Esophagus (tissue), 2 donors: ENCODE results near the gene USP40. TPM values are rescaled to one million over a fixed set of nuclear protein-coding genes. Genes with fewer than 3 reads are reported as not detected.

ENCODE experiments used
- H3K27ac ChIP-seq, 2 donors: one replicate each; pipeline ENCODE4 v1.5.1; 2013; ENCODE audit warnings: low read depth in 2 of 2, mild to moderate bottlenecking in 2 of 2, inconsistent platforms in 1 of 2, low read length in 1 of 2, moderate library complexity in 1 of 2
- H3K27me3 ChIP-seq, 2 donors: one replicate each; pipeline ENCODE4 v1.6.1; 2013; ENCODE audit warnings: low read length in 2 of 2, control low read depth in 1 of 2, mild to moderate bottlenecking in 1 of 2; ENCODE audit not compliant: insufficient read depth in 2 of 2, control insufficient read depth in 1 of 2
- H3K36me3 ChIP-seq, 2 donors: one replicate each; pipeline ENCODE4 v1.6.1; 2013; ENCODE audit warnings: low read length in 1 of 2; ENCODE audit not compliant: control insufficient read depth in 2 of 2, insufficient read depth in 2 of 2
- H3K4me1 ChIP-seq, 2 donors: one replicate each; pipeline ENCODE4 v1.6.1; 2013; ENCODE audit warnings: low read length in 1 of 2; ENCODE audit not compliant: control insufficient read depth in 2 of 2, insufficient read depth in 2 of 2
- H3K4me3 ChIP-seq, 2 donors: one replicate each; pipeline ENCODE4 v1.5.1; 2013; ENCODE audit warnings: low read length in 2 of 2, mild to moderate bottlenecking in 2 of 2, low read depth in 1 of 2, moderate library complexity in 1 of 2
- H3K9me3 ChIP-seq, 2 donors: one replicate each; pipeline ENCODE4 v1.6.1; 2013; ENCODE audit warnings: mild to moderate bottlenecking in 2 of 2, low read depth in 1 of 2, low read length in 1 of 2, moderate library complexity in 1 of 2; ENCODE audit not compliant: control insufficient read depth in 2 of 2, insufficient read depth in 1 of 2
- WGBS, 2 donors: extraction: QIAGEN DNeasy Blood & Tissue Kit; methylation state at CpG; one replicate each; pipeline ENCODE4 v1.1.7; 2013; 5-methylcytosine and 5-hydroxymethylcytosine counted together
- polyA plus RNA-seq, 2 donors: library from polyadenylated mRNA; stranded (reverse); fragments of 200-250 nt; gene quantifications; one replicate each; pipeline ENCODE4 v1.2.3, GENCODE V29; 2013
- donor health status: healthy with polysubstance abuse.
- donor health status: Bipolar disorder and iron deficiency.

Gene USP40
- polyA plus RNA-seq, 2 donors, result 14.2 to 29.9 TPM

- Histone ChIP-seq H3K36me3 (peaks cover 11 to 34% of the 10 kb centered on the region in 2 donors), H3K27ac (no peak overlapping the region), H3K4me3 (no peak overlapping the region), H3K27me3 (no peaks in the 10 kb centered on the region), H3K9me3 (no peaks in the 10 kb centered on the region), H3K4me1 (no peaks in the 10 kb centered on the region)
- WGBS, 2 donors, result 94 to 98% methylated on average over 5 of the region's 5 CpGs
Measured at GRCh38 chr2:233457356-233457755, 109.2 kb downstream of the USP40 start.

GRCh38 chr2:233456934-233457333, 109.6 kb downstream of the USP40 start:
- Histone ChIP-seq H3K27ac (no peak overlapping the region), H3K36me3 (peaks cover 11 to 35% of the 10 kb centered on the region in 2 donors), H3K27me3 (no peaks in the 10 kb centered on the region)

DNA sequence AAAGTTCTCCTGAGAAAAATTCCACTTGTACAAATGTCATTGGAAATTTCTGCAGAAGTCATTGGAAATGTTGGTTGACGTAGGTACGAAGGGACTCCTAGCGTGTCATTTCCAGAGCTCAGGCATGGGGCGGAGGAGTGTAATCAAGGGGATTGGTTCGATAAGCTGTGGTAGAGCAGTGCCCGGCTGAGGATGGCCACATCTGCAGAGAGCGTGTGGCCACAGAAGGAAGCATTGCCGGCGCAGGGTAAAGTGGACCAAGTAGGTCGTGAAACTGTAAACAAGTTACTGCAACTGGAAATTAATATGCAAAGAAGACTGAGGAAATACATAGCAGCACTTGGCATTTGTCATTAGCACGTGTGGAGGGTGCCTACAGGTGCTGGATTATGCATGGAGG, 110.5 kb downstream of the USP40 start:
- 93% methylated on average over 11 of the region's 11 CpGs for WGBS, 2 donors
- no peaks in the 10 kb centered on the region for H3K4me1 ChIP-seq
- no peak overlapping the region for H3K4me3 ChIP-seq
- no peaks in the 10 kb centered on the region for H3K27me3 ChIP-seq
- peaks cover 9 to 32% of the 10 kb centered on the region in 2 donors for H3K36me3 ChIP-seq
- H3K27ac ChIP-seq, result no peak overlapping the region
- no peaks in the 10 kb centered on the region for H3K9me3 ChIP-seq

More at GRCh38 chr2:233456934-233457333, 109.6 kb downstream of the USP40 start:
- 84 to 85% methylated on average over 5 of the region's 5 CpGs for WGBS, 2 donors
- H3K4me1 ChIP-seq, result no peaks in the 10 kb centered on the region
- no peaks in the 10 kb centered on the region for H3K9me3 ChIP-seq
- H3K4me3 ChIP-seq, result no peak overlapping the region

- H3K27me3 ChIP-seq, result no peaks in the 10 kb centered on the region
- H3K36me3 ChIP-seq, result peaks cover 8 to 35% of the 10 kb centered on the region in 2 donors
- no peaks in the 10 kb centered on the region for H3K4me1 ChIP-seq
- H3K4me3 ChIP-seq, result no peak overlapping the region
- 95 to 97% methylated on average over 7 of the region's 7 CpGs for WGBS, 2 donors
- H3K27ac ChIP-seq, result no peak overlapping the region
- no peaks in the 10 kb centered on the region for H3K9me3 ChIP-seq
Measured at GRCh38 chr2:233455491-233455890, 111.1 kb downstream of the USP40 start.

DNA sequence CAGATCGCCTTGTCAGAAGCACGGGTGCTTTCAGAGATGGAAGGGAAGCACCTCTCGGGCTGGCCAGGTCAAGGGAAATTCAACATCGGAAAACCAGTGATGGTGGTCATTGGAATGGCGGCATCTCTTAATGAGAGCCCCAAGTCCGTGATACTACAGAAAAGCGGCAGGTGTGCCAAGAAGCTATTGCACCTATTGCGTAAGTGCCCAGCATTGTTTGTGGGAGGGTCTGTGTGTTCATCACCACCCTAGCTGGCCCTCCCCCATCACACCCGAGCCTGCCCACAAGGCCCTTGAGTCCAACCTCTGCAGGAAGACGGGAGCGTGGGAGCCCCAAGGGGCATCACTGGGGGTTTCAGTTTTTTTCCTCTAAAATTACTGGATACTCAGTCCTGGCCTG, 111.6 kb downstream of the USP40 start:
- Histone ChIP-seq H3K36me3 (peaks cover 8 to 40% of the 10 kb centered on the region in 2 donors), H3K27me3 (no peaks in the 10 kb centered on the region), H3K9me3 (no peaks in the 10 kb centered on the region), H3K27ac (no peak overlapping the region), H3K4me3 (no peak overlapping the region), H3K4me1 (no peaks in the 10 kb centered on the region)
- 88 to 94% methylated on average over 11 of the region's 11 CpGs for WGBS, 2 donors

DNA sequence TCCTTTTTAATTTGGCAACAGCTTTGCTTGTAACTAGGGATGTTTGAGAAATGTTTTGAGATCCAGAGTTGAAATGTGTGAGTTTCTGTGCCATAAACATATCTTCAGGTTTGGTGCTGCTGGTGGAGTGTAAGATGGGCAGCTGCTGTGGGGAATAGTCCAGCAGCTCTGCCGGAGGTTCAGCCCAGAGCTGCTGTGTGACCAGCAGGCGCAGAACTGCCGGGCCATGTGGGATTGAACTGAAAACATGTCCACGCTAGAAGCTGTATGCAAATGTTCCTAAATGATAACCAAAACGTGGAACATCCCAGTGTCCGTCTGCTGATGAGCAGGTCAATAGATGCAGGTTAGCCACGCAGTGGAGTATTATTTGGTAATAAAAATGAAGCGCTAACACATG, 112.7 kb downstream of the USP40 start:
- H3K4me3 ChIP-seq, result no peak overlapping the region
- no peaks in the 10 kb centered on the region for H3K27me3 ChIP-seq
- H3K36me3 ChIP-seq, result peaks cover 8 to 48% of the 10 kb centered on the region in 2 donors
- WGBS, 2 donors, result 89 to 90% methylated on average over 8 of the region's 8 CpGs
- no peak overlapping the region for H3K27ac ChIP-seq
- no peaks in the 10 kb centered on the region for H3K4me1 ChIP-seq
- no peaks in the 10 kb centered on the region for H3K9me3 ChIP-seq

DNA sequence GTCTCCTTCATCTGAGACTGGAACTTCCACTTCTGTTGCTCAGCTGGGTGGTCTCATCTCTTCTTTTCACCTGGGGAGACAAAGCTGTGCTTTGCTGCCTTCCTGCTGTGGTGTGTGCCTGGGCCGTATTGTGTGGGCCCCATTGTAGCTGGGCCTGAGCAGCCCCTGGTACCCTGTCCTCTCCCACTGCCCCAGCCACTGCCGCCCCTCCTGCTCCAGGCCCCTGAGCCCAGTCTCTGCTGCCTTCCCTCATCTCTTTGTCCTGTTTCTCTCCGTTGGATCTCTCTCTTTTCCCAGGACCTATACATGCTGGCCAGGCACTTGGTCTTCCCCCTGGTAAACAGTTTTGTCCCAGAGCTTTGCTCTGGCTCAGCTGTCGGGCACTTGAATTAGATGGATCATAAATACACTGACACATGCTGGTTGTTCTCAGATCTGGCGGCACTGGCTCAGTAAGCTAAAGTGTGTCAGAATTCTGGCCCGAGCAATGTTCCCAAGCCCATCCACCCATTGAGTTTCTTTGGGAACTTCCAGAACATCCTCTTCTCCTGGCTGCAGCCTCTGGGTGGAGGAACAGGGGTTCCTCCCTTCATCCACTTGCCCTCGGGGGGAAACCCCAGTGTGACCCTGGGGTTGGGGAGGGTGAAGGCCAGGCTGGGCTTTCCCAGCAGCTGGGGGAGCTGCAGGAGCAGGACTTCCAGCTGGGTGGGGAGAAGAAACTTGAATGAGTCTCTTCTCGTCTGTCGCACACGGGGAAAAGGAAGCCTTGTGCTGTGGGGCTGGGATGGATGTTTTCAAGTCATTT, 113.3 kb downstream of the USP40 start:
- peaks cover 8 to 48% of the 10 kb centered on the region in 2 donors for H3K36me3 ChIP-seq
- no peaks in the 10 kb centered on the region for H3K27me3 ChIP-seq
- H3K4me3 ChIP-seq, result no peak overlapping the region
- no peaks in the 10 kb centered on the region for H3K9me3 ChIP-seq
- H3K27ac ChIP-seq, result peak overlapping the region in 1 of 2 donors; percentile 4
- WGBS, 2 donors, result 83 to 84% methylated on average over 10 of the region's 10 CpGs
- no peaks in the 10 kb centered on the region for H3K4me1 ChIP-seq

DNA sequence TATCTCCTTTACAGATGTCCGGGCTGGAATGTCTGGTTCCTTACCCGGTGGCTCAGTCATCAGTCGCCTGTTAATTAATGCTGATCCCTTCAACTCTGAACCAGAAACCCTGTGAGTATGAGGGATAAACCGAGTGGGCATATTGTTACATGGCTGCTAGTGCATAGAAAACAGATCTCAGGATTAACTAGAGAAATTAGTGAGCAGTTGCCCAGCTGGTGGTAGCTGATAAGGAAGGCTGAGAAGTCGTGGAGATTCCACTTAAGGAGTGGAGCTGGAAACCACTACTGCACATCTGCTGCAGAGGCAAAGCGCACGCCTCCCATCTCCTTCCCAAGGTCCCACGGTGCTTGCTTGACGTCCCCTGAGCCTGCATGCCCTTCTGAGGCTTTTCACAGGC, 114.6 kb downstream of the USP40 start:
- Histone ChIP-seq H3K27ac (no peak overlapping the region), H3K27me3 (no peaks in the 10 kb centered on the region), H3K4me3 (no peak overlapping the region), H3K4me1 (no peaks in the 10 kb centered on the region), H3K36me3 (peaks cover 8 to 39% of the 10 kb centered on the region in 2 donors), H3K9me3 (no peaks in the 10 kb centered on the region)
- WGBS, 2 donors, result 85 to 89% methylated on average over 9 of the region's 9 CpGs

GRCh38 chr2:233450864-233451575, 115.6 kb downstream of the USP40 start:
- no peaks in the 10 kb centered on the region for H3K27me3 ChIP-seq
- WGBS, 2 donors, result 95% methylated on average over 22 of the region's 22 CpGs
- peaks cover 8 to 42% of the 10 kb centered on the region in 2 donors for H3K36me3 ChIP-seq
- no peaks in the 10 kb centered on the region for H3K9me3 ChIP-seq
- no peak overlapping the region for H3K27ac ChIP-seq
- no peaks in the 10 kb centered on the region for H3K4me1 ChIP-seq
- no peak overlapping the region for H3K4me3 ChIP-seq
